HG03520 (cell line): ENCODE data around the gene CHAF1A.

ENCODE experiments used
- ATAC-seq: cut with Tn5 transposase; IDR thresholded peaks from one replicate; pipeline ENCODE4 v1.9.1; 2021; ENCODE audit warnings: mild to moderate bottlenecking, moderate library complexity; ENCODE audit not compliant: unreplicated experiment

CHAF1A gene

GRCh38 chr19:4366666-4367335 is 35.6 kb upstream of the CHAF1A start:
- ATAC-seq = no peak

GRCh38 chr19:4367336-4367723 is 35.1 kb upstream of the CHAF1A start:
- no peak for ATAC-seq

GRCh38 chr19:4367781-4368127 is 34.7 kb upstream of the CHAF1A start:
- ATAC-seq = no peak

- ATAC-seq = no peak
These were observed 34.2 kb upstream of the CHAF1A start for GRCh38 chr19:4368128-4368820.

GRCh38 chr19:4369109-4369887 is 33.1 kb upstream of the CHAF1A start:
- peak; percentile 49 for ATAC-seq

GRCh38 chr19:4369888-4370260 is 32.6 kb upstream of the CHAF1A start:
- peak; percentile 36 for ATAC-seq

- no peak for ATAC-seq
These were observed 31.9 kb upstream of the CHAF1A start for GRCh38 chr19:4370418-4371041.

GRCh38 chr19:4371247-4372164 is 30.9 kb upstream of the CHAF1A start:
- no peak for ATAC-seq

GRCh38 chr19:4372165-4373012 is 30.1 kb upstream of the CHAF1A start:
- ATAC-seq = no peak

- ATAC-seq = no peak
These were observed 29.4 kb upstream of the CHAF1A start for GRCh38 chr19:4373013-4373367.

- ATAC-seq = no peak
These were observed 28.6 kb upstream of the CHAF1A start for GRCh38 chr19:4373601-4374497.

GRCh38 chr19:4374498-4375163 is 27.8 kb upstream of the CHAF1A start:
- ATAC-seq = no peak

- no peak for ATAC-seq
These were observed 27.0 kb upstream of the CHAF1A start for GRCh38 chr19:4375164-4376027.

- ATAC-seq = no peak
These were observed 26.3 kb upstream of the CHAF1A start for GRCh38 chr19:4376028-4376670.

GRCh38 chr19:4376671-4376990 is 25.8 kb upstream of the CHAF1A start:
- ATAC-seq = no peak

GRCh38 chr19:4376991-4377781 is 25.3 kb upstream of the CHAF1A start:
- no peak for ATAC-seq
